GM18909 (cell line): ENCODE measurements around the gene ACRBP.
"Not testable (repeated sequence)": the region's sequence is repeated elsewhere in the genome, so short reads cannot be mapped to it uniquely, and the experiment has no call there.

Source experiments
- ATAC-seq: cut with Tn5 transposase; IDR thresholded peaks from one replicate; pipeline ENCODE4 v1.9.1; 2021; ENCODE audit warnings: mild to moderate bottlenecking; ENCODE audit not compliant: unreplicated experiment, poor library complexity

Gene ACRBP

GRCh38 chr12:6620137-6620884, 26.9 kb downstream of the ACRBP start:
- no peak for ATAC-seq

DNA sequence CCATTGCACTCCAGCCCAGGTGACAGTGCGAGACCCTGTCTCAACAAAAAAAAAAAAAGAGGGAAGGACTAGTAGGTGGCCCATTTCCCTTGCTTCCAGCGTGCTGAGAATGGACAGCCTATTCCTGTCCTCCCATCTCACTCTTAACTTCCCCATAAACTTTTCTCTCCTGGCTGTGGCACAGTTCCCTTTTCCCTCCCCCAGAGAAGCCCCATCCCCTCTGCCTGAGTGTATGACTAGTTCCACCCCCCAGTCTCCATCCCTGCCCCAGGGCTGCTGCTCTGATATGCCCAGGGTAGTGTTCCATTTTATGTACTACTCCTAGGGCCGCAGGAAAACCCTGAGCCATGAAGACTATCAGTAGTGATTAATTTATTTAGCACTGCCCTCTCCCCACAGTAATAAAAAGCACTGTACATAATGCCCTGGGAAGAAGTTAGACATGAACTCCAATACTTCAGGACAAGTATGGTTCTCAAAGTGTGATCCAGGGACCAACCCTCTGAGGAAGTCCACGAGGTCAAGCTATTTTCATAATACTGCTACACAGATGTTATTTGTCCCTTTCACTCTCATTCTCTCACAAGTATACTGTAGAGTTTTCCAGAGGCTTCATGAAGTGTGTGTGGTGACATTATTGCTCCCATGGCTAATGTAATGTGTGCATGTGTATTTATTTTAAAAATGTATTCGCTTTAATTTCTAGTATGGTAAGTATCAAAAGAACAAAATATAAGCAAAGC, 28.6 kb downstream of the ACRBP start:
- no peak for ATAC-seq

- no peak for ATAC-seq
Measured at GRCh38 chr12:6615802-6616201, 31.4 kb downstream of the ACRBP start.

GRCh38 chr12:6614513-6615172, 32.6 kb downstream of the ACRBP start:
- ATAC-seq = no peak

GRCh38 chr12:6613776-6614512, 33.3 kb downstream of the ACRBP start:
- no peak for ATAC-seq

DNA sequence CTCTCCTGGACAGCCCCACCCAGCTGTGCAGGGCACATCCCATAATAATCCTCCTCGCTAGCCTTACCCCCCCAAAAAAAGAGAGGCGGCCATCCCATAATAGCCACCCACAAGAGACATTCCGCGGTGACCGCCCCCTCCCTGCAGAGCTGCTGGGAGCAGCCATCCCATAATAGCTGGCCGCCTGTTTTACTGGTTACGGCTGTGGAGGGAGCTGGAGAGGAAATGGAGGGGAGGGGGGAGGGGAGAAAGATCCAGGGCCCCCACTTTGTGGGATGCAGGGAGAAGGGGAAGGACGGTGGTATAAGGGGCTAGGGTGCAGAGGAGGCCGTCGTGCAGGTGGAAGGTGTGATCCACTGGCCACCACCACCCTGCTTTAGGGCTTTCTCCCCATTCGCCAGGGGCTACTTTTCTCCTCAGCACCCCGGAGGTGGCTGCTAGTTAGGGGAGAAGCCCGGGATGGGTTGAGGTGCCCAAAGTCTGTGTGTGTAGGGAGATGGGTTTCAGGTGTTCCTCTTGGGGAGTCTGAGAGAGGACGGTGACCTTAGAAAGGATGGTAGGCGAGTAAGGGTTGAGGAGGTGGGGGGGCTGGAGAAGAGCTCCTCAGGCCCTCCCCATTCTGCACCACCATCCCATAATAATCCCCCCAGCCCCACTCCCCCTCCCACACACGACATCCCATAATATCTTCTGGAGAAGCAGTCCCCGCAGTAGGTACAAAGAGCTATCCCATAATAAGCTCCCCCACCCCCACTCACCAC, 34.0 kb downstream of the ACRBP start:
- no peak for ATAC-seq

GRCh38 chr12:6612652-6613014, 34.6 kb downstream of the ACRBP start:
- ATAC-seq = no peak

- ATAC-seq = no peak
Measured at GRCh38 chr12:6612247-6612646, 35.0 kb downstream of the ACRBP start.

DNA sequence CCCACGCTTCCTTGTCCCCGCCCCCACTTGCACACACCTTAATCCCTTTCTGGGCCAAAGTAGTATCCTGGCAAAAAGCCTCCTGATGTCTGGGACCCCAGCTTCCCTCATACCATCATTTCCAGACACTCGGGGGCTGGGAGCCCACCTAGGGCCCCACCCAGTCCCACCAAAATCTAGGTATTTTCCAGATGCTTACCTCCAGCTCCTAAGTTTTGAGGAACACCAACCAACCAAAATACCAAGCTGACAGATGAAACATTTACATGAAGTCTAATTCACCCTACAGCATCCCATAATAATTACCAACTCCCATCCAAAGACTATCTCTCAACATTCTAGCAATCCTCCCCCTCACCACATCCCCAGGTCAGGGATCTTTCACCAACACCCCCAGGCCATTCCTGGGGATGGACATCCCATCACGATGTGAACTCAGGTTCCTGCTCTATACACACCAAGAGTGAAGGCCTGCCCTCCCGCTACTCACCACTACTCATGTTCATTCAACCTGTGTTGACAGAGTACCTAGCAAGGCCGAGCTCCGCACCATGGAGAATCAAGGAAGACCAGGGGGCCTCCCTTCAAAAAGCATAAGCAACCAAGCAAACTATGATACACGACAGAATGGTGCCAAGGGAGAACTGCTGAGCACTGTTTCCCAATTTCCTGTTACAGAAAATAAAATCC, 38.5 kb downstream of the ACRBP start:
- ATAC-seq = no peak

GRCh38 chr12:6607751-6608591, 39.3 kb downstream of the ACRBP start:
- peak; percentile 19 for ATAC-seq

DNA sequence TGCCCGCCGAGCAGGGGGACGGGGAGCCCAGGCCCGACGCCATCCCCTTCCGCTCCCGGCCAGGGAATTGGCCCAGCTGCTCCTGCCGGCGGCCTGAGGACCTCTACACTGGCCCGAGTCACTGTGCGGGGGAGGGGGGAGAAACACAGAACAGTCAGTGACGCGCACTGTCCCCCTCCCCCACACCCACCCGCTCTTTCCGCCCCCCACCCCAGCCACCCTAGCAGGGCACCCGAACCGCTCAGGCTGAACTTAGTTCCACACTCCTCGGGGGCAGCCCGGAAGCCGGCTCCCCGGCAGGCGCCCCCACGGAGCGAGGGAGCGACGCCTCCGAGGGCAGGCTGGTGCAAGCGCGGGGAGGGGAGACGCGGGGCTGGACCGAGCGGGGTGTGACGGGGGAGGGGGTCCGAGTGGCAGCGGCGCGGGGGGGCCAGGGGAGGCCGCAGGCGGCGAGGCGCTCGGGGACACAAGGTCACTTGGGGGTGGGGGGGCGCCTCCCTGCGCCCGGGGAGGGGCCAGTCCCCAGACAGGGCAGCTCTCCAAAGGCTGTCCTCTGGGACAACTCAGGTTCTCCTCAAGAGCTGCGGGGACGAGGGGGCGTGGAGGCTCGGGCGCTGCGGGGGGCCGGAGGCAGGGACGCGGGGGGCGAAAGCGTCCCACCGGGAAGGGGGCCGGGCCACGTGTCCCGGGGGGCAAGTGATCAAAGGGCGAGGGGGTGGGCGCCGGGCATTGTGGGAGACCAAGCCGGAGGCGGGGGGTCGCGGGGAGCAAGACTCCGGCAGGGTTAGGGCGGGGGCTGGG, 40.7 kb downstream of the ACRBP start:
- ATAC-seq = no peak

GRCh38 chr12:6605421-6606330, 41.6 kb downstream of the ACRBP start:
- ATAC-seq = no peak

- no peak for ATAC-seq
Measured at GRCh38 chr12:6604259-6605029, 42.8 kb downstream of the ACRBP start.

- no peak for ATAC-seq
Measured at GRCh38 chr12:6603095-6603567, 44.1 kb downstream of the ACRBP start.

DNA sequence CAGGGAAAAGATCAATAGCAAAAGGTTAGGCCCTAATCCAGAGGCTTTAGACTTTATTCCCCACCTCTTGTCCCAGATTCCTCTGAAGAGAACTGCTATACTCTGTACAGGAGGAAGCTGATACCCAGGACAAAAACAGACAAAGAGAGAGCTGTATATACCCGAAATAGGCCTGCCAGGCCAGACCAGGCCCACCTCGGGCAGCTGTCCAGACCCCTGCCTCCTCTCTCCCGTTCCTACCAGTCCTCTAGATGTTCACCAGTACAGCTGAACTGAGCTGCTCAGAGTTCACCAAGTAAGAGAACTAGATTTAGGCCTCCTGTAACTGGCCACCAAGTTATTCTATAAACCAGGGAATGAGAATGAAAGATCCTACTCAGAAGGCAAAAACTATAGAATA, 44.7 kb downstream of the ACRBP start:
- ATAC-seq = no peak

DNA sequence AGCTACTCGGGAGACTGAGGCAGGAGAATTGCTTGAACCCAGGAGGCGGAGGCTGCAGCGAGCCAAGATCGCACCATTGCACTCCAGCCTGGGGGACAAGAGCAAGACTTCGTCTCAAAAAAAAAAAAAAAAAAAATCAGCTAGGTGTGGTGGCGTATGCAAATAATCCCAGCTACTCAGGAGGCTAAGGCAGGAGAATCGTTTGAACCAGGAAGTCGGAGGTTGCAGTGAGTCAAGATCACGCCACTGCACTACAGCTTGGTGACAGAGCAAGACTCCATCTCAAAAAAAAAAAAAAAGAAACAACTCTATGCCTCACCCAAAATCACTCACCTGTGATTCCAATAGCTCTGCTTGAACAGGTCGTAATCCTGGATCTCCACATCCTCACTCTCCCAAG, 51.6 kb downstream of the ACRBP start:
- ATAC-seq = not testable (repeated sequence)
